K562 (cell line): ENCODE results near the gene COG4. TPM values are rescaled to one million over a fixed set of nuclear protein-coding genes. Genes with fewer than 3 reads are reported as not detected.

Experiments
- BMI1 ChIP-seq: fragments of 150-350 bp; IDR thresholded peaks from 2 replicates; pipeline ENCODE4 v1.6.1; 2014; ENCODE audit warnings: low read length
- MAZ ChIP-seq, 2 experiments: fragments of 450-650 bp in 1 of 2; sonication (generic) in 1 of 2; formaldehyde crosslinking; IDR thresholded peaks in 1 of 2; conservative IDR thresholded peaks in 1 of 2; 2 replicates each; pipeline versions ENCODE4 v1.4.0 to v1.5.0; 2020; ENCODE audit warnings: mild to moderate bottlenecking in 1 of 2, missing genetic modification reagents in 1 of 2
- PHB2 ChIP-seq: fragments of 450-650 bp; IDR thresholded peaks from 2 replicates; pipeline ENCODE4 v1.6.1; 2017; ENCODE audit warnings: low read depth
- RB1 ChIP-seq: fragments of 450-650 bp; IDR thresholded peaks from 2 replicates; pipeline ENCODE4 v1.6.1; 2017; ENCODE audit warnings: low read depth, mild to moderate bottlenecking
- ZBTB26 ChIP-seq: fragments of 450-650 bp; formaldehyde crosslinking; IDR thresholded peaks from 2 replicates; pipeline ENCODE4 v1.4.0; 2022; ENCODE audit warnings: missing genetic modification characterization
- polyA plus RNA-seq, 8 experiments: library from polyadenylated mRNA; depleted of rRNA in 4 of 8; stranded (reverse) in 5 of 8; unstranded in 3 of 8; fragments of >200 nt; fragmentation: Nextera tagmentation in 2 of 8; fragmentation: Illumina TruSeq in 1 of 8; extraction: Ambion mirVana in 2 of 8; extraction: Trizol in 1 of 8; gene quantifications; 2 replicates each; pipeline versions ENCODE4 v1.2.1 to v1.2.3, GENCODE V29; 2011 to 2014; ENCODE audit warnings: inconsistent platforms in 1 of 8, missing spikeins in 1 of 8
- total RNA-seq, 7 experiments: library from RNA; depleted of rRNA in 6 of 7; stranded (reverse); fragments of >200 nt in 6 of 7; fragmentation: Illumina TruSeq in 2 of 7; extraction: Trizol in 2 of 7; gene quantifications; 2 replicates each; pipeline versions ENCODE4 v1.2.1 to v1.2.3, GENCODE V29; 2011 to 2021; ENCODE audit warnings: low replicate concordance in 1 of 7
- TF ChIP-seq, protein P1 (sequence below), 2 experiments: fragments of 450-650 bp; formaldehyde crosslinking in 1 of 2; IDR thresholded peaks; 2 replicates each; pipeline versions ENCODE4 v1.4.0 to v1.6.1; 2014 to 2020; ENCODE audit warnings: mild to moderate bottlenecking in 2 of 2, borderline replicate concordance in 1 of 2, low read depth in 1 of 2
- TF ChIP-seq, protein P2 (sequence below): fragments of 450-650 bp; formaldehyde crosslinking; IDR thresholded peaks from 2 replicates; pipeline ENCODE4 v1.4.0; 2022; ENCODE audit warnings: mild to moderate bottlenecking, moderate library complexity
- TF ChIP-seq, protein P3 (sequence below): fragments of 250-450 bp; sonication (Bioruptor Pico); IDR thresholded peaks from 2 replicates; pipeline ENCODE4 v1.8.0; 2022; ENCODE audit warnings: moderate library complexity, mild to moderate bottlenecking, inconsistent platforms
- TF ChIP-seq, protein P4 (sequence below), 2 experiments: IDR thresholded peaks; 2 replicates each; pipeline ENCODE4 v1.6.1; 2012; ENCODE audit warnings: improper control_type of control experiment in 2 of 2, low read depth in 2 of 2, low read length in 2 of 2, borderline replicate concordance in 1 of 2

The COG4 gene
- total and polyA plus RNA-seq, 9 of the 15 experiments (the other 6 are each of a cell fraction or from before 2014, with no cell fraction given) = 13.7 to 73.9 (median 44.2) TPM

DNA sequence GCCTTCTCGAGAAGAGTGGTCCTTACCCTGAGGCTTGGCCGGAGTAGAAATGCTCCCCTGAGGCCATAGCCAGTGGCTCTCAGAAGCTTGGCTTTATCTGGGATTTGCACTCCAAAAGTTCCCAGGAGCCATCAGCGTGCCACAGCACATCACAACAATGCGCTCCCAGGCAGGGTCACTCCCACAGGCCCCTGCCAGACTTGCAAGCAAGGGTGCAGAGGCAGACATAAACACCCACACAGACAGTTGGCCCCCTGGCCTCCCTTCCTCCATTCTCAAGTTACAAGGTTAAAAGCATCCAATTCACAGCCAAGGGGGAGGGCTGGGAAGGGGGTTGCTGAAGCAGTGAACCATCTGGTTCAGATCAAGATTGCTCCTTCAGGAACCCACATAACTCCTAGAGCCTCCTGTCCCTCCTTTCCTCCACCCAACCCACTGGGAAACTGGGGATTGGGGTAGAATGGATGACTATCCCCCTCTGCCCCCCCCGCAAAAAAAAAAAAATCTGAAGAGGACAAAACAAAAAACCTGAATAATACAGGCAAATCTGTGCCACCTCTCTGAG, 86.3 kb downstream of the COG4 start (continued):
- TF ChIP-seq, protein P1, sequence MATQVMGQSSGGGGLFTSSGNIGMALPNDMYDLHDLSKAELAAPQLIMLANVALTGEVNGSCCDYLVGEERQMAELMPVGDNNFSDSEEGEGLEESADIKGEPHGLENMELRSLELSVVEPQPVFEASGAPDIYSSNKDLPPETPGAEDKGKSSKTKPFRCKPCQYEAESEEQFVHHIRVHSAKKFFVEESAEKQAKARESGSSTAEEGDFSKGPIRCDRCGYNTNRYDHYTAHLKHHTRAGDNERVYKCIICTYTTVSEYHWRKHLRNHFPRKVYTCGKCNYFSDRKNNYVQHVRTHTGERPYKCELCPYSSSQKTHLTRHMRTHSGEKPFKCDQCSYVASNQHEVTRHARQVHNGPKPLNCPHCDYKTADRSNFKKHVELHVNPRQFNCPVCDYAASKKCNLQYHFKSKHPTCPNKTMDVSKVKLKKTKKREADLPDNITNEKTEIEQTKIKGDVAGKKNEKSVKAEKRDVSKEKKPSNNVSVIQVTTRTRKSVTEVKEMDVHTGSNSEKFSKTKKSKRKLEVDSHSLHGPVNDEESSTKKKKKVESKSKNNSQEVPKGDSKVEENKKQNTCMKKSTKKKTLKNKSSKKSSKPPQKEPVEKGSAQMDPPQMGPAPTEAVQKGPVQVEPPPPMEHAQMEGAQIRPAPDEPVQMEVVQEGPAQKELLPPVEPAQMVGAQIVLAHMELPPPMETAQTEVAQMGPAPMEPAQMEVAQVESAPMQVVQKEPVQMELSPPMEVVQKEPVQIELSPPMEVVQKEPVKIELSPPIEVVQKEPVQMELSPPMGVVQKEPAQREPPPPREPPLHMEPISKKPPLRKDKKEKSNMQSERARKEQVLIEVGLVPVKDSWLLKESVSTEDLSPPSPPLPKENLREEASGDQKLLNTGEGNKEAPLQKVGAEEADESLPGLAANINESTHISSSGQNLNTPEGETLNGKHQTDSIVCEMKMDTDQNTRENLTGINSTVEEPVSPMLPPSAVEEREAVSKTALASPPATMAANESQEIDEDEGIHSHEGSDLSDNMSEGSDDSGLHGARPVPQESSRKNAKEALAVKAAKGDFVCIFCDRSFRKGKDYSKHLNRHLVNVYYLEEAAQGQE (IDR thresholded peaks at IDR 0.05; ENCODE audit: borderline replicate concordance) = no peak
- TF ChIP-seq, protein P1 (CRISPR knock-in tag; IDR thresholded peaks at IDR 0.05; ENCODE audit: low read depth) = no peak
- TF ChIP-seq, protein P2, sequence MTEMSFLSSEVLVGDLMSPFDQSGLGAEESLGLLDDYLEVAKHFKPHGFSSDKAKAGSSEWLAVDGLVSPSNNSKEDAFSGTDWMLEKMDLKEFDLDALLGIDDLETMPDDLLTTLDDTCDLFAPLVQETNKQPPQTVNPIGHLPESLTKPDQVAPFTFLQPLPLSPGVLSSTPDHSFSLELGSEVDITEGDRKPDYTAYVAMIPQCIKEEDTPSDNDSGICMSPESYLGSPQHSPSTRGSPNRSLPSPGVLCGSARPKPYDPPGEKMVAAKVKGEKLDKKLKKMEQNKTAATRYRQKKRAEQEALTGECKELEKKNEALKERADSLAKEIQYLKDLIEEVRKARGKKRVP (CRISPR knock-in tag) = no peak
- TF ChIP-seq MAZ (CRISPR knock-in tag; conservative IDR thresholded peaks at IDR 0.05 in 1 of 2, IDR thresholded peaks at IDR 0.05 in 1 of 2) (peak; percentile 37 to 73; a peak in 3 of 4 replicates), PHB2 (no peak), RB1 (no peak), BMI1 (no peak), ZBTB26 (CRISPR knock-in tag) (no peak)
- TF ChIP-seq, protein P3, sequence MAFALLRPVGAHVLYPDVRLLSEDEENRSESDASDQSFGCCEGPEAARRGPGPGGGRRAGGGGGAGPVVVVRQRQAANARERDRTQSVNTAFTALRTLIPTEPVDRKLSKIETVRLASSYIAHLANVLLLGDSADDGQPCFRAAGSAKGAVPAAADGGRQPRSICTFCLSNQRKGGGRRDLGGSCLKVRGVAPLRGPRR (CRISPR knock-in tag) = no peak
- TF ChIP-seq, protein P4, sequence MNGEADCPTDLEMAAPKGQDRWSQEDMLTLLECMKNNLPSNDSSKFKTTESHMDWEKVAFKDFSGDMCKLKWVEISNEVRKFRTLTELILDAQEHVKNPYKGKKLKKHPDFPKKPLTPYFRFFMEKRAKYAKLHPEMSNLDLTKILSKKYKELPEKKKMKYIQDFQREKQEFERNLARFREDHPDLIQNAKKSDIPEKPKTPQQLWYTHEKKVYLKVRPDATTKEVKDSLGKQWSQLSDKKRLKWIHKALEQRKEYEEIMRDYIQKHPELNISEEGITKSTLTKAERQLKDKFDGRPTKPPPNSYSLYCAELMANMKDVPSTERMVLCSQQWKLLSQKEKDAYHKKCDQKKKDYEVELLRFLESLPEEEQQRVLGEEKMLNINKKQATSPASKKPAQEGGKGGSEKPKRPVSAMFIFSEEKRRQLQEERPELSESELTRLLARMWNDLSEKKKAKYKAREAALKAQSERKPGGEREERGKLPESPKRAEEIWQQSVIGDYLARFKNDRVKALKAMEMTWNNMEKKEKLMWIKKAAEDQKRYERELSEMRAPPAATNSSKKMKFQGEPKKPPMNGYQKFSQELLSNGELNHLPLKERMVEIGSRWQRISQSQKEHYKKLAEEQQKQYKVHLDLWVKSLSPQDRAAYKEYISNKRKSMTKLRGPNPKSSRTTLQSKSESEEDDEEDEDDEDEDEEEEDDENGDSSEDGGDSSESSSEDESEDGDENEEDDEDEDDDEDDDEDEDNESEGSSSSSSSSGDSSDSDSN (IDR thresholded peaks at IDR 0.05; ENCODE audit: borderline replicate concordance in 1 of 2, low read depth in 2 of 2, low read length in 2 of 2) = 0 out of 4 replicates have a peak, but pooled peaks of 1 of the 2 experiments have one; percentile 25
